ENCODE data around the gene GALNT14.

GRCh38 chr2:30998672-30999071 lies 139.6 kb downstream of the GALNT14 start:
- no peak for TF ChIP-seq CTCF (IDR thresholded peaks at IDR 0.05 in 2 of 3, conservative IDR thresholded peaks at IDR 0.05 in 1 of 3; ENCODE audit: control insufficient read depth in 2 of 3, extremely low read depth in 1 of 3, insufficient read depth in 1 of 3, low read depth in 3 of 3, low read length in 3 of 3)
- TF ChIP-seq POLR2AphosphoS5 (IDR thresholded peaks at IDR 0.05; ENCODE audit: low read length): no peak
- no peak for TF ChIP-seq MTA3 (IDR thresholded peaks at IDR 0.05; ENCODE audit: borderline replicate concordance, low read length)
- no peak for TF ChIP-seq NR2C2 (IDR thresholded peaks at IDR 0.05; ENCODE audit: borderline replicate concordance, control insufficient read depth, insufficient read length, low read depth)
- TF ChIP-seq MXI1 (IDR thresholded peaks at IDR 0.05; ENCODE audit: low read depth, low read length): no peak
- TF ChIP-seq ATF7 (IDR thresholded peaks at IDR 0.05; ENCODE audit: low read depth): no peak
- no peak for TF ChIP-seq NRF1 (conservative IDR thresholded peaks at IDR 0.05; ENCODE audit: low read depth, low read length)
- no peak for TF ChIP-seq FOS (IDR thresholded peaks at IDR 0.05; ENCODE audit: borderline replicate concordance, extremely low read depth, insufficient read length)
